MV-4-11 (cell line): Measurements from ENCODE around the gene YWHAG.
"Not testable (repeated sequence)": the region's sequence is repeated elsewhere in the genome, so short reads cannot be mapped to it uniquely, and the experiment has no call there.

Experiments
- DNase-seq: peaks from one replicate; lab custom pipeline; 2025; lab: John Stamatoyannopoulos, UW

Gene YWHAG

GRCh38 chr7:76294344-76295024, 64.3 kb downstream of the YWHAG start:
- peak; percentile 88 for DNase-seq

- no peak for DNase-seq
Observed at GRCh38 chr7:76293407-76293901, 65.3 kb downstream of the YWHAG start.

GRCh38 chr7:76292911-76293310, 65.9 kb downstream of the YWHAG start:
- not testable (repeated sequence) for DNase-seq

- peak; percentile 54 for DNase-seq
Observed at GRCh38 chr7:76292213-76292573, 66.6 kb downstream of the YWHAG start.

GRCh38 chr7:76291351-76292212, 67.2 kb downstream of the YWHAG start:
- peak; percentile 96 for DNase-seq

- DNase-seq: not testable (repeated sequence)
Observed at GRCh38 chr7:76290847-76291350, 67.9 kb downstream of the YWHAG start.

GRCh38 chr7:76286842-76287403, 71.9 kb downstream of the YWHAG start:
- DNase-seq: no peak

GRCh38 chr7:76285604-76286374, 73.0 kb downstream of the YWHAG start:
- no peak for DNase-seq

- no peak for DNase-seq
Observed at GRCh38 chr7:76283254-76284159, 75.3 kb downstream of the YWHAG start.

- DNase-seq: no peak
Observed at GRCh38 chr7:76282344-76283253, 76.2 kb downstream of the YWHAG start.

- no peak for DNase-seq
Observed at GRCh38 chr7:76281706-76282343, 77.0 kb downstream of the YWHAG start.

GRCh38 chr7:76281006-76281705, 77.6 kb downstream of the YWHAG start:
- no peak for DNase-seq

- no peak for DNase-seq
Observed at GRCh38 chr7:76280408-76280807, 78.4 kb downstream of the YWHAG start.

GRCh38 chr7:76278540-76278939, 80.3 kb downstream of the YWHAG start:
- DNase-seq: no peak
